ENCODE measurements around the gene ANAPC15.

The ANAPC15 gene

DNA sequence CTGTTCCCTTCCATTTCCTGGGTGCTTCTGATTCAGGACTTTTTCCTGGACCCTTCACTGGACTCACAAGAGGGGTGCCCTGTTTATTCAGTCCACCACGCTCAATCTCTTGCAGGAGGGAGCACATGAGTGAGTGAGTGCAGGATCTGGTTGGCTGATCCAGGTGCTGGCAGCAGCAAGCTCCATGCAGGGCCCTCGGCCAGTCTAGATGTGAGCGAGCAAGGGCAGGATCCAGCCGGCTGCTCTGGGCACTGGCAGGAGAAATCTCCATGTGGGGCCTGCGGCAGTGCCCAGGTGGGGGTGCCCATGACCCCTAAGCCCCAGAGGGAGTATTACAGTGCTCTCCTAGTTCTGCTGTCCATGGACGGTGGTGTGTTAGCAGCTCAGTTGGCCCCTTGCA lies 11.6 kb upstream of the ANAPC15 start:
- TF ChIP-seq, protein P1, sequence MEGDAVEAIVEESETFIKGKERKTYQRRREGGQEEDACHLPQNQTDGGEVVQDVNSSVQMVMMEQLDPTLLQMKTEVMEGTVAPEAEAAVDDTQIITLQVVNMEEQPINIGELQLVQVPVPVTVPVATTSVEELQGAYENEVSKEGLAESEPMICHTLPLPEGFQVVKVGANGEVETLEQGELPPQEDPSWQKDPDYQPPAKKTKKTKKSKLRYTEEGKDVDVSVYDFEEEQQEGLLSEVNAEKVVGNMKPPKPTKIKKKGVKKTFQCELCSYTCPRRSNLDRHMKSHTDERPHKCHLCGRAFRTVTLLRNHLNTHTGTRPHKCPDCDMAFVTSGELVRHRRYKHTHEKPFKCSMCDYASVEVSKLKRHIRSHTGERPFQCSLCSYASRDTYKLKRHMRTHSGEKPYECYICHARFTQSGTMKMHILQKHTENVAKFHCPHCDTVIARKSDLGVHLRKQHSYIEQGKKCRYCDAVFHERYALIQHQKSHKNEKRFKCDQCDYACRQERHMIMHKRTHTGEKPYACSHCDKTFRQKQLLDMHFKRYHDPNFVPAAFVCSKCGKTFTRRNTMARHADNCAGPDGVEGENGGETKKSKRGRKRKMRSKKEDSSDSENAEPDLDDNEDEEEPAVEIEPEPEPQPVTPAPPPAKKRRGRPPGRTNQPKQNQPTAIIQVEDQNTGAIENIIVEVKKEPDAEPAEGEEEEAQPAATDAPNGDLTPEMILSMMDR (IDR thresholded peaks at IDR 0.05; ENCODE audit: low read depth, low read length, missing control alignments), result no peak
- no peak for DNase-seq (ENCODE audit: extremely low read depth, low read depth)
- no peak overlapping the region for H3K4me3 ChIP-seq (replicated peaks; ENCODE audit: low read depth, low read length)

DNA sequence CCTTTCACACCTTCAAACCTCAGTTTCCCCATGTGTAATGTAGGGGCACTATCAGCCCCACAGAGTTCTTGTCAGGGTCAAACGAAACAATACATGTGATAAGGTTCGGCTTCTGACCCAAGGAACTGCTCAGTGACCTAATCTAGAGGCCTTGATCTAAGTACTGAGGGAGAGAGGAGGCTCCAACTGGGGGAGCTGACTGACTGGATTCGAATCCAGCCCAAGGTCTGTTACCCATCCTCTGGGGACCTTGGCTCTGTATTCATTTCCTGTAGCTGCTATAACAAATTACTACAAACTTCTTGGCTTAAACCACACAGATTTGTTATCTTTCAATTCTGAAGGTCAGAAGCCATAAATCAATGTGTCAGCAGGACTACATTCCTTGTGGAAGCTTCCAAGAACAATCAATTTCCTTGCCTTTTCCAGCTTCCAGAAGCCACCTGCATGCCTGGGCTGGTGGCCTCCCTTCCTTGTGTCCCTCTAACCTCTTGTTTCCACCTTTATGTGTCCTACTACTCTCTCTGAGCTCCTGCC lies 10.7 kb upstream of the ANAPC15 start:
- TF ChIP-seq, protein P1 (IDR thresholded peaks at IDR 0.05; ENCODE audit: low read depth, low read length, missing control alignments), result no peak
- no peak for DNase-seq (ENCODE audit: extremely low read depth, low read depth)
- H3K4me3 ChIP-seq (replicated peaks; ENCODE audit: low read depth, low read length), result no peak overlapping the region

DNA sequence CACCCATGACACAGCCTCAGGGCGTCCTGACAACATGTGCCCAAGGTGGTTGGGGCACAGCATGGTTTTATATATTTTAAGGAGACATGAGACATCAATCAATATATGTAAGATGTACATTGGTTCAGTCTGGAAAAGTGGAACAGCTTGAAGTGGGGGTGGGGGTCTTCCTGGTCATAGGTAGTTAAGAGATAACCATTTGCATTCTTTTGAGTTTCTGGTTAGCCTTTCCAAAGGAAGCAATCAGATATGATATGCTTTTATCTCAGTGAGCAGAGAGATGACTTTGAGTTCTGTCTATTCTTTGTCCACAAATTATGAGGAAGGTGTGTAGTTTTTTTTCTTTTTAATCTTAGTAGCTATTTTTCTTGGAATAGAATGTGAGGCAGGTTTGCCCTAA lies 10.1 kb upstream of the ANAPC15 start:
- DNase-seq (ENCODE audit: extremely low read depth, low read depth), result no peak
- H3K4me3 ChIP-seq (replicated peaks; ENCODE audit: low read depth, low read length), result no peak overlapping the region
- TF ChIP-seq, protein P1 (IDR thresholded peaks at IDR 0.05; ENCODE audit: low read depth, low read length, missing control alignments), result no peak

DNA sequence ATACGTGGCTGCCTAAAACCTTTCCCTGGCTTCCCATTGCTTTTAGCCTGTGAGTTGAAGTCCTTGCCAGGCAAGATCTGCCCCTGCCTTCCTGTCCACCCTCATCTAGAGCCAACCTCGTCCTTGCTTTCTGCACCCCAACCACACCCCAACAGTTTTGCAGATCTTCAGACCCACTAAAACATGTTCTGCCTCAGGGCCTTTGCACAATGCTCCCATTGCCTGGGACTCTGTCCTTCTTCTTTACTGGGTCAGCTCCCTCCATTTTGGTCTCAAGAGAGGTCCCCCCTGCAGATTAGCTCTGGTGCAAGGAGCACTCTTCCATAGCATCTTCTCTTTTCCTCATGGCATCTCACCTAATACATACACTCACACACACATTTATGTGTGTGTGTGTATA lies 8.4 kb upstream of the ANAPC15 start:
- H3K4me3 ChIP-seq (replicated peaks; ENCODE audit: low read depth, low read length), result no peak overlapping the region
- TF ChIP-seq, protein P1 (IDR thresholded peaks at IDR 0.05; ENCODE audit: low read depth, low read length, missing control alignments), result no peak
- no peak for DNase-seq (ENCODE audit: extremely low read depth, low read depth)

DNA sequence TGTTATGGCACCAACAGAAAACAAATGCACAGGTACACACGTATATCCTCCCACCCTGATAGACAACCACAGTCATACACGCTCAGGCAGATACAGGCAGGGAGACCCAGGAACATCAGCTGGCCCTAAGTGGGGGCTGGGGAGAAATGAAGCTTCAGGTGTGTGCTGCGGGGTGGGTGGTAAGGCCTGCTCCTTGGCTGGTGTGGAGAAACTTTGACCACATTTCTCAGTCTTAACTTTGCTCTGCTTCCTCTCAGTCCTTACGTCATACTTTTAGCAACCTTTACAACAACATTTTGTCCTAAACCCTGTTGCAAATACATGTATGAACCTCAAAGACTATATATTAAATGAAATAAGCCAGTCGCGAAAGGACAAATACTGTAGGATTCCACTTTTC lies 6.7 kb upstream of the ANAPC15 start:
- no peak overlapping the region for H3K4me3 ChIP-seq (replicated peaks; ENCODE audit: low read depth, low read length)
- DNase-seq (ENCODE audit: extremely low read depth, low read depth), result no peak
- TF ChIP-seq, protein P1 (IDR thresholded peaks at IDR 0.05; ENCODE audit: low read depth, low read length, missing control alignments), result no peak

DNA sequence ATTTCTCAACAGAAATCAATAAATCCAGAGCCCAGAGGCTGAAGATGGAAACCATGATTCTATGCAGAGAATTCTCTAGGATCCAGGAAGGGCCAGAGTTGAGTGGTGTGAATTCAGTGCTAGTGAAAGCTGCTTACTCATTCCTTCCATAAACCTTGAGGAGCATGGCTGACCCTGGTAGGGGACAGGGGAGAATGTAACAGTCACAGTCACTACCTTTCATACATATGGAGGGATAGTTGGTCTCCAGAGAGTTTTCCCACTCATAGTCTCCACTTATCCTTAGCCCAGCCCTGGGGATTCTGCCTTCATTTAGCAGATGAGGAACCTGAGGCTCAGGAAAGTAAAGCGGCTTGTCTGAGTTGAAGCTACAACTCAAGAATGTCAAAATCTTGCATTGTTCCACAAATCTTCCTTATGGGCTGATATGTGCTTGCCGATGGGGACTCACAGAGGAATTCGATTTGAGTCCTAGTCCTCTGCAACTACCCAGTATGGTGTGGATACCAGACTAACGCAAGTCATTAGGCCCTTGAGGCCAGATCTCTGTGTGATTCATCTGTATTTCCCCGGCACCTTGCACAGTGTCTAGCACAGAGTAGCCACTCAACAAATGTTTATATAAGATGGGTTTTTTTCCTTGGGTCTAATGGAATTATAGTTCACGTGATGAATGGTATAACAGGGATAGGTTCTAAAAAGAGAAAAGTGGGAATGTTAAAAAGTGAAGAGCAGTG lies 3.7 kb upstream of the ANAPC15 start:
- TF ChIP-seq, protein P1 (IDR thresholded peaks at IDR 0.05; ENCODE audit: low read depth, low read length, missing control alignments), result no peak
- DNase-seq (ENCODE audit: extremely low read depth, low read depth), result no peak
- no peak overlapping the region for H3K4me3 ChIP-seq (replicated peaks; ENCODE audit: low read depth, low read length)
